Lower leg skin (tissue), 4 donors: ENCODE data around the gene GJB5. TPM values are rescaled to one million over a fixed set of nuclear protein-coding genes. Genes with fewer than 3 reads are reported as not detected.

Source experiments
- DNase-seq, 2 donors: peaks; one replicate each; pipeline ENCODE4 v3.0.0-alpha.2; 2019; ENCODE audit warnings: low spot score in 2 of 2
- H3K4me3 ChIP-seq: fragments of 200-600 bp; sonication (generic); 2 replicates; pipeline ENCODE4 v1.5.1; 2017; ENCODE audit warnings: mild to moderate bottlenecking, low read depth; ENCODE audit not compliant: poor library complexity, severe bottlenecking
- CTCF ChIP-seq, 3 donors: fragments of 450-650 bp; IDR thresholded peaks; one replicate each; pipeline ENCODE4 v1.5.1; 2016; ENCODE audit warnings: antibody characterized with exemption in 3 of 3, mild to moderate bottlenecking in 3 of 3, moderate library complexity in 2 of 3
- POLR2A ChIP-seq, 2 donors: fragments of 450-650 bp; IDR thresholded peaks; one replicate each; pipeline ENCODE4 v1.6.1; 2016 to 2017; ENCODE audit warnings: antibody characterized with exemption in 2 of 2, mild to moderate bottlenecking in 1 of 2, moderate library complexity in 1 of 2
- WGBS, 2 donors: methylation state at CpG; one replicate each; pipeline ENCODE4 v1.1.5; 2018; 5-methylcytosine and 5-hydroxymethylcytosine counted together
- intact Hi-C: fragments of 100-400 bp; cut with DNase I; formaldehyde crosslinking; loops from one replicate; pipeline ENCODE4 v1.15.0; 2023; ENCODE audit warnings: low total_unique reads
- total RNA-seq, 4 donors: library from RNA; depleted of rRNA; stranded (reverse); fragments of >200 nt; gene quantifications; one replicate each; pipeline ENCODE4 v1.1.0, GENCODE V29; 2016

GJB5 gene
- total RNA-seq, 4 donors from 2014 or later: 105 to 156 (median 134) TPM

GRCh38 chr1:34787461-34788420, 32.9 kb downstream of the GJB5 start:
- intact Hi-C loops: loop anchor here (5.0 kb wide), 1 partner anchor 60 kb away; no protein-coding TSS in a partner anchor
- WGBS, 2 donors: 58 to 60% methylated on average over 9 of the region's 9 CpGs
- no peak overlapping the region for H3K4me3 ChIP-seq
- TF ChIP-seq CTCF (IDR thresholded peaks at IDR 0.05) (no peak), POLR2A (IDR thresholded peaks at IDR 0.05) (no peak)
- peak in 1 of 2 donors; percentile 75 for DNase-seq

DNA sequence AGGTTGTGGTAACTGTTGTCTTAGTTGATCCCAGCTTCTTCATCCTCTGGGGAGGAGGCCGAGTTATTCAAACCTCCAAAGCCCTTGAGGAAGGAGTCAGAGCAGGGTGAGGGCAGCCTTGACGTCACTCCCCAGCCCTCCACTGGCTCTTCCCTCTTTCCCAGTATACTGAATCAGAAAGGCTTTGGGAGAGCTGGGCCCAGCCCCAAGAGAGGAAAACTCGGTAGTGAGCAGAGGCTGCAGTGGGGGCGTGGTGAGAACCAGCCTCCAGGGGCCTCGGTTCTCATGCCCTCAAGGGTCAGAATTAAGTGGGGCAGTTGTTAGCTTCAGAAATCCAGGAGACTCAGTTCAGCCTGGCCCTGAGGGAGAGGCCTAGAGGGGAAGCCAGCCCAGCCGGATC, 36.1 kb downstream of the GJB5 start:
- TF ChIP-seq CTCF (IDR thresholded peaks at IDR 0.05) (no peak), POLR2A (IDR thresholded peaks at IDR 0.05) (no peak)
- WGBS, 2 donors: 64 to 69% methylated on average over 5 to 6 of the region's 6 CpGs
- H3K4me3 ChIP-seq: no peak overlapping the region
- peak in 1 of 2 donors; percentile 80 for DNase-seq
- intact Hi-C loops: no loop called here

- 37 to 50% methylated on average over 10 of the region's 10 CpGs for WGBS, 2 donors
- no peak overlapping the region for H3K4me3 ChIP-seq
- intact Hi-C loops: no loop called here
Observed at GRCh38 chr1:34792424-34792823, 37.6 kb downstream of the GJB5 start.

DNA sequence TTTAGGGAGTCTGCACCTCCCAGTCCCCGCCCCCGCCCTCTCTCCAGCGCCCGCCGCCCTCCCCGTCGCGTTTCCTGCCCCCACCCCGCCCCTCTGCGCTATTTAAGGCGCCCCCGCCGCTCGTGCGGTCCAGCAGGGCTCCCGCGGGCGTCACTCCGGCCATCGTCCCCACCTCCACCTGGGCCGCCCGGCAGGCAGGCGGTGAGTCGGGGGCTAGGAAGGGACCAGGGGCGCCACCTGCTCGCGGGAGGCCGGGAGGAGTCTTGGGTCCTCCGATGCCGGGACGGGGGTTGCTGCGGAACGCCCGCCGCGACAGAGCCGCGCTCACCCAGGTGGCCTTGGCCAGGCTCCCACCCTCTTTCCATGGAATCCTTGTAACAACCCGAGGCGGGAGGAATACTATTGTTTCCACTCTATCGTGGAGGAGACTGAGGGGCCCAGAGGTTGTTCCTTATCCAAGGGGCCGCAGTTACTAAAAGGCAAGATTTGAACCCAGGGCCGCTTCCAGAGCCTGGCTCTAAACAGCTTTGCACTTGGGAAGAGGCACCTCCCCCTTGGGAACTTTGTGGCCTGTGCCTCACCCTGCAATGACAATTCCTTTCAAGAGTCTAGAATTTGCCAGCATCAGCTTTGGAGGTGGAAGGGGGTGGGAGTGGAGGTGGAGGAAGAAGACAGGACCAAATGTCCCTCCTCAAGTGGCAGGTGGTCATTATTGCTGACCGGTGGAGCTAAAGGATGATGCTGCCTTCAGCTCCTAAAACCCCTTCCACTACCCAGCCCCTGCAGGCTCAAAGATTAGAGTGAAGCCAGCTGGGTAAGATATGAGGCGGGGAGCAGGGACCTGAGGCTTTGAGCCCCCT, 38.3 kb downstream of the GJB5 start, which contains the start of gene GJA4:
Gene GJA4 (plus strand): TSS at position 132 of the 860 bp plus-strand sequence. CDS start 1,215 bp downstream, outside the sequence.
- H3K4me3 ChIP-seq: no peak within 1 kb of the TSS
- peak in 1 of 2 donors; percentile 62 for DNase-seq
- TF ChIP-seq CTCF (IDR thresholded peaks at IDR 0.05): no peak
- TF ChIP-seq POLR2A (IDR thresholded peaks at IDR 0.05): no peak
- intact Hi-C loops: no loop called here
- 19 to 24% methylated on average over 9 to 17 of the region's 45 CpGs for WGBS, 2 donors

More at GRCh38 chr1:34792424-34792823, 37.6 kb downstream of the GJB5 start:
- peak in 1 of 2 donors; percentile 68 for DNase-seq
- TF ChIP-seq POLR2A (IDR thresholded peaks at IDR 0.05) (no peak), CTCF (IDR thresholded peaks at IDR 0.05) (no peak)

DNA sequence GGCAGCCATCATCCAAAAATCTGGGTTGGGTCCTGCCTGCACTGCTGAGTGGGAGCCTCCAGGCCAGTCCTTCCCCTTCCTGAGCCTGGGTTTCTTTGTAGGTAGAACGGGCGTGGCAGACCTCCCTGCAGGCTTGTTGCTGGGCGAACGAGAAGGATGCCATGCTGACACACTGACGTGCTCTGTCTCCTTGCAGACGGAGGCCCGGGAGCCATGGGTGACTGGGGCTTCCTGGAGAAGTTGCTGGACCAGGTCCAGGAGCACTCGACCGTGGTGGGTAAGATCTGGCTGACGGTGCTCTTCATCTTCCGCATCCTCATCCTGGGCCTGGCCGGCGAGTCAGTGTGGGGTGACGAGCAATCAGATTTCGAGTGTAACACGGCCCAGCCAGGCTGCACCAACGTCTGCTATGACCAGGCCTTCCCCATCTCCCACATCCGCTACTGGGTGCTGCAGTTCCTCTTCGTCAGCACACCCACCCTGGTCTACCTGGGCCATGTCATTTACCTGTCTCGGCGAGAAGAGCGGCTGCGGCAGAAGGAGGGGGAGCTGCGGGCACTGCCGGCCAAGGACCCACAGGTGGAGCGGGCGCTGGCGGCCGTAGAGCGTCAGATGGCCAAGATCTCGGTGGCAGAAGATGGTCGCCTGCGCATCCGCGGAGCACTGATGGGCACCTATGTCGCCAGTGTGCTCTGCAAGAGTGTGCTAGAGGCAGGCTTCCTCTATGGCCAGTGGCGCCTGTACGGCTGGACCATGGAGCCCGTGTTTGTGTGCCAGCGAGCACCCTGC, 39.3 kb downstream of the GJB5 start:
- intact Hi-C loops: no loop called here
- WGBS, 2 donors: 80 to 90% methylated on average over 40 of the region's 40 CpGs
- TF ChIP-seq CTCF (IDR thresholded peaks at IDR 0.05) (no peak), POLR2A (IDR thresholded peaks at IDR 0.05) (no peak)
- H3K4me3 ChIP-seq: no peak overlapping the region
- peak in 1 of 2 donors; percentile 83 for DNase-seq
